Heart right ventricle (tissue), 16 donors: ENCODE results near the gene MAGI2. TPM values are rescaled to one million over a fixed set of nuclear protein-coding genes. Genes with fewer than 3 reads are reported as not detected.

Source experiments
- ATAC-seq, 8 donors: fragments of 200-7000 bp; cut with Tn5 transposase; one replicate each; pipeline ENCODE4 v1.9.1; 2020; ENCODE audit warnings: mild to moderate bottlenecking in 8 of 8, moderate library complexity in 8 of 8, moderate number of reproducible peaks in 1 of 8
- DNase-seq, 2 donors: peaks; one replicate each; pipeline ENCODE4 v3.0.0-alpha.2; 2020
- H3K27ac ChIP-seq, 10 donors: fragments of 200-600 bp; sonication (generic) in 2 of 10; one replicate each; pipeline versions ENCODE4 v1.5.0 to v1.8.0; 2020 to 2022; ENCODE audit warnings: mild to moderate bottlenecking in 3 of 10
- H3K27me3 ChIP-seq, 7 donors: fragments of 200-600 bp; one replicate each; pipeline ENCODE4 v1.8.0; 2021 to 2022; ENCODE audit warnings: mild to moderate bottlenecking in 2 of 7
- H3K36me3 ChIP-seq, 9 donors: fragments of 200-600 bp; sonication (generic) in 1 of 9; one replicate each; pipeline versions ENCODE4 v1.5.0 to v1.8.0; 2020 to 2022; ENCODE audit warnings: mild to moderate bottlenecking in 2 of 9
- H3K4me1 ChIP-seq, 9 donors: fragments of 200-600 bp; sonication (generic) in 1 of 9; one replicate each; pipeline versions ENCODE4 v1.5.0 to v1.8.0; 2020 to 2022; ENCODE audit warnings: mild to moderate bottlenecking in 4 of 9
- H3K4me3 ChIP-seq, 10 donors: fragments of 200-600 bp; sonication (generic) in 2 of 10; one replicate each; pipeline versions ENCODE4 v1.5.0 to v1.8.0; 2020 to 2022; ENCODE audit warnings: mild to moderate bottlenecking in 7 of 10, moderate library complexity in 2 of 10
- H3K9me3 ChIP-seq, 11 donors: fragments of 200-600 bp in 10 of 11; sonication (generic) in 2 of 11; one replicate each; pipeline versions ENCODE4 v1.5.0 to v1.8.0; 2013 to 2022; ENCODE audit warnings: mild to moderate bottlenecking in 2 of 11, control low read depth in 1 of 11, moderate library complexity in 1 of 11
- CTCF ChIP-seq, 9 donors: fragments of 200-600 bp; sonication (generic) in 2 of 9; IDR thresholded peaks; one replicate each; pipeline versions ENCODE4 v1.5.0 to v1.8.0; 2021 to 2022; ENCODE audit warnings: antibody characterized with exemption in 9 of 9, mild to moderate bottlenecking in 5 of 9, moderate library complexity in 1 of 9
- WGBS, 2 donors: extraction: QIAGEN DNeasy Blood & Tissue Kit; methylation state at CpG; one replicate each; pipeline ENCODE4 v1.1.7; 2013; ENCODE audit warnings: inconsistent platforms in 1 of 2; 5-methylcytosine and 5-hydroxymethylcytosine counted together
- intact Hi-C, 10 donors: fragments of 100-400 bp; cut with DNase I; formaldehyde crosslinking; loops; one replicate each; pipeline versions ENCODE4 v1.11.1 to v1.14.2; 2022
- polyA plus RNA-seq, 2 donors: library from polyadenylated mRNA; stranded (reverse); fragments of 200-250 nt; gene quantifications; one replicate each; pipeline ENCODE4 v1.2.3, GENCODE V29; 2013
- total RNA-seq, 10 donors: library from RNA; stranded (reverse); fragmentation: NEBNext Ultra II Directional in 3 of 10; extraction: Animal tissue kit (Norgen Biotek cat#: 25700) in 3 of 10; gene quantifications; one replicate each; pipeline versions ENCODE4 v1.2.1 to v1.2.4, GENCODE V29; 2021 to 2023
- donor health status: Arrhythmogenic right ventricular cardiomyopathy.
- donor health status: ischemic (EF 13 %, LVEDD 7.1; RV severe dilation, severe dysfunction).
- donor health status: healthy with polysubstance abuse.
- donor health status: DM: no; HTN: yes; CAD: no.
- donor health status: DM: no; HTN: no; CAD: no.
- donor health status: ischemic (EF 25% LVEDD 6.9; RV normal size, moderate dysfunction).
- donor health status: ischemic (EF 25% LVEDD 5.7; RV mildly dilated, moderate dysfunction).
- donor health status: healthy.
- donor health status: DM: yes; HTN: yes; CAD: no.
- donor health status: Ischemic cardiomyopathy.
- donor health status: ischemic (EF 35%, LVEDD 5.7; RV mildly dilated, moderate dysfunction).
- donor health status: nonischemic (EF 11% LVEDD 7.7; RV severe dilation, severe dysfunction).
- donor health status: DM: yes; HTN: yes; CAD: no.
- donor health status: PGD.
- donor health status: ischemic (EF 29% LVEDD 5.4; RV normal size, mild dysfunction).
- donor health status: nonischemic (EF 23%, LVEDD 6.1; RV moderate dilation, normal function).

MAGI2 gene
- total and polyA plus RNA-seq, 12 donors = 0.83 to 6.0 (median 4.1) TPM

GRCh38 chr7:79216236-79216635 lies 237.2 kb downstream of the MAGI2 start:
- no peak for DNase-seq
- ATAC-seq = peak in 2 of 8 donors; percentile 21 to 44
- TF ChIP-seq CTCF (IDR thresholded peaks at IDR 0.05) = no peak
- no peak overlapping the region for H3K4me3 ChIP-seq
- intact Hi-C loops = no loop called here
- peaks cover 0 to 8% (median 0%) of the 10 kb centered on the region in 9 donors for H3K4me1 ChIP-seq
- peaks cover 0 to 4% (median 0%) of the 10 kb centered on the region in 11 donors for H3K9me3 ChIP-seq
- no peaks in the 10 kb centered on the region for H3K36me3 ChIP-seq
- no peaks in the 10 kb centered on the region for H3K27me3 ChIP-seq
- 59 to 61% methylated on average over 4 of the region's 4 CpGs for WGBS, 2 donors
- no peak overlapping the region for H3K27ac ChIP-seq

GRCh38 chr7:79212334-79212733 lies 241.1 kb downstream of the MAGI2 start:
- H3K27ac ChIP-seq = no peak overlapping the region
- H3K27me3 ChIP-seq = no peaks in the 10 kb centered on the region
- no peaks in the 10 kb centered on the region for H3K36me3 ChIP-seq
- intact Hi-C loops = no loop called here
- peaks cover 0 to 14% (median 0%) of the 10 kb centered on the region in 11 donors for H3K9me3 ChIP-seq
- ATAC-seq (no peak), DNase-seq (no peak)
- peaks cover 0 to 3% (median 0%) of the 10 kb centered on the region in 9 donors for H3K4me1 ChIP-seq
- TF ChIP-seq CTCF (IDR thresholded peaks at IDR 0.05) = no peak
- H3K4me3 ChIP-seq = no peak overlapping the region
- WGBS, 2 donors = 88 to 100% methylated on average over 1 of the region's 1 CpG

DNA sequence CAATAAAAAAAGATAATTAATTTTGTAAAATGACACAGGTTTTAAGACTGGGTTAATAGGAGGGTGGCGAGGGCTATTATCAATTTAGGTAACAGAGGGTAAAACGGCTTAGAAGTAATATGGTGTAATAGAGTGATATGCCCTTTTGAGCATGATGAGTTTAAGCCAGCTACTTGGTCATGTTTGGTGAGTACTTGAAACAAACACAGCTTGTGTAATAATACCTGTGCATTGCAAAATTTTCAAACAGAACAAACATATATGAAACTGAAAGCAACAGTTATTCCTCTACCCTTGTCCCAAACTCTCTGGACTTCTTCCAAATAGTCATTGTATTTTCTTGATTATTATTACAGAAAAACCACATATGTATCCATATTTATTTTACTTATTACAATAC lies 241.7 kb downstream of the MAGI2 start:
- 92 to 97% methylated on average over 2 of the region's 2 CpGs for WGBS, 2 donors
- no peak overlapping the region for H3K27ac ChIP-seq
- DNase-seq (no peak), ATAC-seq (no peak)
- peaks cover 0 to 3% (median 0%) of the 10 kb centered on the region in 9 donors for H3K4me1 ChIP-seq
- no peak overlapping the region for H3K4me3 ChIP-seq
- H3K9me3 ChIP-seq = peaks cover 0 to 20% (median 0%) of the 10 kb centered on the region in 11 donors
- H3K36me3 ChIP-seq = no peaks in the 10 kb centered on the region
- TF ChIP-seq CTCF (IDR thresholded peaks at IDR 0.05) = no peak
- no peaks in the 10 kb centered on the region for H3K27me3 ChIP-seq
- intact Hi-C loops = no loop called here

GRCh38 chr7:79199961-79200360 lies 253.5 kb downstream of the MAGI2 start:
- TF ChIP-seq CTCF (IDR thresholded peaks at IDR 0.05) = no peak
- WGBS, 2 donors = 87 to 95% methylated on average over 2 of the region's 2 CpGs
- Histone ChIP-seq H3K9me3 (peaks cover 0 to 14% (median 0%) of the 10 kb centered on the region in 11 donors), H3K4me1 (no peaks in the 10 kb centered on the region), H3K27ac (no peak overlapping the region), H3K27me3 (no peaks in the 10 kb centered on the region), H3K36me3 (no peaks in the 10 kb centered on the region), H3K4me3 (no peak overlapping the region)
- intact Hi-C loops = no loop called here
- no peak for DNase-seq
- no peak for ATAC-seq
